CD4-positive, alpha-beta memory T cell (primary cell): ENCODE data around the gene UBE2E1. TPM values are rescaled to one million over a fixed set of nuclear protein-coding genes. Genes with fewer than 3 reads are reported as not detected.

Experiments used
- CTCF ChIA-PET: fragments of 350-600 bp; sonication (Branson Sonifier 250); formaldehyde crosslinking; loops from one replicate; lab custom pipeline; 2021; ENCODE audit warnings: inconsistent platforms; ENCODE audit not compliant: partially characterized antibody; lab: Charles Lee
- POLR2A ChIA-PET: fragments of 350-600 bp; sonication (Branson Sonifier 250); formaldehyde crosslinking; loops from one replicate; lab custom pipeline; 2021; ENCODE audit not compliant: partially characterized antibody; lab: Charles Lee
- DNase-seq, 5 donors: peaks; one replicate each; pipeline versions ENCODE4 v3.0.0 to v3.0.0-alpha.2; 2020 to 2022; ENCODE audit warnings: mixed read lengths in 1 of 5
- H3K27ac ChIP-seq: one replicate; pipeline ENCODE4 v1.7.0; 2013; ENCODE audit warnings: low read depth, low read length
- H3K27me3 ChIP-seq: 2 replicates; pipeline ENCODE4 v1.7.0; 2013; ENCODE audit warnings: mild to moderate bottlenecking, low read length, moderate library complexity; ENCODE audit not compliant: insufficient read depth
- H3K36me3 ChIP-seq: 2 replicates; pipeline ENCODE4 v1.7.0; 2013; ENCODE audit warnings: mild to moderate bottlenecking, low read length, moderate library complexity; ENCODE audit not compliant: insufficient read depth
- H3K4me1 ChIP-seq: 2 replicates; pipeline ENCODE4 v1.7.0; 2013; ENCODE audit warnings: mild to moderate bottlenecking, low read length, moderate library complexity; ENCODE audit not compliant: insufficient read depth
- H3K4me3 ChIP-seq, 2 donors: one replicate each; pipeline ENCODE4 v1.7.0; 2013; ENCODE audit warnings: low read length in 2 of 2, mild to moderate bottlenecking in 1 of 2
- H3K9me3 ChIP-seq, 2 donors: one replicate each; pipeline ENCODE4 v1.7.0; 2013; ENCODE audit warnings: low read length in 2 of 2, control low read depth in 1 of 2; ENCODE audit not compliant: control insufficient read depth in 1 of 2
- H3K27ac Mint-ChIP-seq, 7 donors: one replicate each; pipeline ENCODE4 v1.8.0; 2020 to 2021; ENCODE audit warnings: mixed read lengths in 7 of 7, mild to moderate bottlenecking in 6 of 7, inconsistent platforms in 3 of 7, moderate library complexity in 3 of 7
- H3K27me3 Mint-ChIP-seq, 2 donors: one replicate each; pipeline ENCODE4 v1.8.0; 2020 to 2021; ENCODE audit warnings: mixed read lengths in 2 of 2
- H3K36me3 Mint-ChIP-seq, 2 donors: one replicate each; pipeline ENCODE4 v1.8.0; 2020 to 2021; ENCODE audit warnings: mixed read lengths in 2 of 2, inconsistent platforms in 1 of 2, mild to moderate bottlenecking in 1 of 2
- H3K4me1 Mint-ChIP-seq, 4 donors: one replicate each; pipeline ENCODE4 v1.8.0; 2020 to 2021; ENCODE audit warnings: mixed read lengths in 4 of 4, mild to moderate bottlenecking in 1 of 4
- H3K4me3 Mint-ChIP-seq, 8 donors: one replicate each; pipeline ENCODE4 v1.8.0; 2020 to 2021; ENCODE audit warnings: mixed read lengths in 8 of 8, mild to moderate bottlenecking in 7 of 8, moderate library complexity in 6 of 8, inconsistent platforms in 3 of 8
- H3K9me3 Mint-ChIP-seq, 8 donors: one replicate each; pipeline ENCODE4 v1.8.0; 2020 to 2021; ENCODE audit warnings: mixed read lengths in 8 of 8, mild to moderate bottlenecking in 5 of 8, inconsistent platforms in 3 of 8, moderate library complexity in 1 of 8
- intact Hi-C: fragments of 100-400 bp; cut with micrococcal nuclease; formaldehyde crosslinking; loops from one replicate; pipeline ENCODE4 v1.15.1; 2023
- polyA plus RNA-seq, 2 donors: library from polyadenylated mRNA; unstranded; fragments of 300-500 nt; fragmentation: Illumina TruSeq; gene quantifications; one replicate each; pipeline ENCODE4 v1.2.3, GENCODE V29; 2021
- total RNA-seq, 2 experiments: library from RNA; stranded (reverse); gene quantifications; one replicate each; pipeline ENCODE4 v1.2.3, GENCODE V29; 2021

Gene UBE2E1
- total and polyA plus RNA-seq, 4 experiments from 2014 or later: 10.9 to 61.4 (median 35.7) TPM

- CTCF ChIA-PET: no interaction called here
- H3K4me3 ChIP-seq: peak overlapping the region in 1 of 2 donors; percentile 33
Observed at GRCh38 chr3:23805210-23805632, 534 bp upstream of the UBE2E1 start.

GRCh38 chr3:23806534-23807423, 1.0 kb downstream of the UBE2E1 start:
- POLR2A ChIA-PET: interaction anchor here (0.6 to 1.1 kb wide), 3 partner anchors 30 to 112 kb away, joined by 3 to 10 read pairs (median 3); partner anchors contain the start of genes NKIRAS1 and RPL15

More at GRCh38 chr3:23805210-23805632, 534 bp upstream of the UBE2E1 start:
- Mint-ChIP-seq H3K36me3 (peaks cover 0 to 12% of the 10 kb centered on the region in 2 donors), H3K27me3 (no peaks in the 10 kb centered on the region), H3K4me3 (peak overlapping the region; percentile 89 to 97 (median 94)), H3K27ac (peak overlapping the region; percentile 74 to 96 (median 90)), H3K4me1 (peaks cover 34 to 44% (median 39%) of the 10 kb centered on the region in 4 donors), H3K9me3 (no peaks in the 10 kb centered on the region)
- POLR2A ChIA-PET: interaction anchor here (1.1 kb wide), 1 partner anchor 112 kb away, joined by 3 read pairs; the partner anchor contains the start of genes NKIRAS1 and RPL15
- Histone ChIP-seq H3K27ac (no peak overlapping the region), H3K9me3 (no peaks in the 10 kb centered on the region), H3K36me3 (no peaks in the 10 kb centered on the region), H3K27me3 (no peaks in the 10 kb centered on the region), H3K4me1 (peaks cover 41% of the 10 kb centered on the region)
- intact Hi-C loops: loop anchor here (1.0 kb wide), 1 partner anchor 111 kb away; the partner anchor contains the start of gene NKIRAS1
- DNase-seq: peak in 1 of 5 donors; percentile 5

DNA sequence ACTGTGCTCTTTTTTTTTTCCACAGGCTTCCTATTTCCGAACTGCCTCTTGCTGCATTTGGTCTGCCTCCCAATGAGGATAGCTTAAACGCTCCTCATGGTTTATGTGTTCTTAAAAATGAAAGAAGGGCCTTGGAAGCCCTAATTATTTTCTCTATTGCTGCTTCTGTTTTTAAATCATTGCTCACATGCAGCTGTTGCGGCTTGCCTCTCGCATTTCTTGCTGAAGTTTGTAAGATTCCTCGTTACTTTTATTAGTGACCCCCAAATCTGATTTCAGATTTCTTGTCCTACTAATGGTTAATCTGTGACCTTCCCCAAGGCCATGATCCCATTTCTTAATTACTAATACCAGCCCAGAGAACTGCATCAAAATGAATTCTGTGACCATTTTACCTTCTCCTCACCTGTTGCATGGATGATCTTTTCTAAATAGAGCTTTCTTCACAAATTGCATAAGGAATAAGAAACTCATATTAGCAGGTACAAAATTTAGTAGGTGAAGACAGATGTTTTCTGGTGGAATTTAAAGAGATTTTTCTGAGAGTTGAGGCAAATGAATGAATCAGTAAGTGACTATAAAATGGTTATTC, 1.8 kb downstream of the UBE2E1 start:
- DNase-seq: no peak
- no peaks in the 10 kb centered on the region for H3K9me3 Mint-ChIP-seq
- H3K36me3 Mint-ChIP-seq: peaks cover 0 to 27% of the 10 kb centered on the region in 2 donors
- H3K27ac ChIP-seq: peak overlapping the region; percentile 52
- H3K4me3 ChIP-seq: peak overlapping the region; percentile 58 to 66
- intact Hi-C loops: loop anchor here (2.0 kb wide), 1 partner anchor 137 kb away; the partner anchor contains the start of gene NR1D2
- H3K9me3 ChIP-seq: no peaks in the 10 kb centered on the region
- peaks cover 57% of the 10 kb centered on the region for H3K4me1 ChIP-seq
- peak overlapping the region; percentile 87 to 99 (median 95) for H3K27ac Mint-ChIP-seq
- ChIA-PET POLR2A (interaction anchor here (4.9 kb wide), 1 partner anchor 110 kb away, joined by 35 read pairs; the partner anchor contains the start of genes NKIRAS1 and RPL15), CTCF (interaction anchor here (1.1 kb wide), 1 partner anchor 23 kb away, joined by 4 read pairs; no protein-coding TSS in a partner anchor)
- peaks cover 50 to 64% (median 56%) of the 10 kb centered on the region in 4 donors for H3K4me1 Mint-ChIP-seq
- H3K36me3 ChIP-seq: no peaks in the 10 kb centered on the region
- no peaks in the 10 kb centered on the region for H3K27me3 Mint-ChIP-seq
- no peaks in the 10 kb centered on the region for H3K27me3 ChIP-seq
- H3K4me3 Mint-ChIP-seq: peak overlapping the region; percentile 92 to 99 (median 95)

More at GRCh38 chr3:23806534-23807423, 1.0 kb downstream of the UBE2E1 start:
- H3K27me3 Mint-ChIP-seq: no peaks in the 10 kb centered on the region
- intact Hi-C loops: loop anchor here (2.0 kb wide), 1 partner anchor 138 kb away; the partner anchor contains the start of gene NR1D2
- H3K4me1 Mint-ChIP-seq: peaks cover 42 to 57% (median 49%) of the 10 kb centered on the region in 4 donors
- H3K4me3 Mint-ChIP-seq: peak overlapping the region; percentile 92 to 99 (median 95)
- H3K27ac Mint-ChIP-seq: peak overlapping the region; percentile 87 to 99 (median 95)
- H3K36me3 Mint-ChIP-seq: peaks cover 0 to 20% of the 10 kb centered on the region in 2 donors
- H3K9me3 Mint-ChIP-seq: no peaks in the 10 kb centered on the region
- Histone ChIP-seq H3K36me3 (no peaks in the 10 kb centered on the region), H3K4me1 (peaks cover 50% of the 10 kb centered on the region), H3K4me3 (peak overlapping the region; percentile 58 to 66), H3K27me3 (no peaks in the 10 kb centered on the region), H3K9me3 (no peaks in the 10 kb centered on the region), H3K27ac (peak overlapping the region; percentile 52)
- DNase-seq: peak in 3 of 5 donors; percentile 8 to 39 (median 15)
- CTCF ChIA-PET: no interaction called here

- Mint-ChIP-seq H3K27ac (peak overlapping the region in 6 of 7 donors; percentile 68 to 99 (median 94)), H3K4me3 (peak overlapping the region; percentile 10 to 99 (median 95)), H3K9me3 (no peaks in the 10 kb centered on the region), H3K27me3 (no peaks in the 10 kb centered on the region), H3K4me1 (peaks cover 51 to 68% (median 60%) of the 10 kb centered on the region in 4 donors), H3K36me3 (peaks cover 0 to 29% of the 10 kb centered on the region in 2 donors)
- Histone ChIP-seq H3K27ac (peak overlapping the region; percentile 26), H3K27me3 (no peaks in the 10 kb centered on the region), H3K4me3 (no peak overlapping the region), H3K4me1 (peaks cover 60% of the 10 kb centered on the region), H3K36me3 (no peaks in the 10 kb centered on the region), H3K9me3 (no peaks in the 10 kb centered on the region)
- intact Hi-C loops: no loop called here
- ChIA-PET CTCF (interaction anchor here (1.1 kb wide), 1 partner anchor 22 kb away, joined by 4 read pairs; no protein-coding TSS in a partner anchor), POLR2A (interaction anchor here (4.9 kb wide), 1 partner anchor 109 kb away, joined by 35 read pairs; the partner anchor contains the start of genes NKIRAS1 and RPL15)
- no peak for DNase-seq
Observed at GRCh38 chr3:23808525-23808924, 2.8 kb downstream of the UBE2E1 start.

GRCh38 chr3:23809294-23809693, 3.5 kb downstream of the UBE2E1 start:
- DNase-seq: no peak
- no peaks in the 10 kb centered on the region for H3K36me3 ChIP-seq
- intact Hi-C loops: loop anchor here (1.0 kb wide), 1 partner anchor 108 kb away; the partner anchor contains the start of gene RPL15
- H3K4me3 ChIP-seq: no peak overlapping the region
- Mint-ChIP-seq H3K36me3 (peaks cover 0 to 29% of the 10 kb centered on the region in 2 donors), H3K4me3 (peak overlapping the region; percentile 95 to 100 (median 97)), H3K27me3 (no peaks in the 10 kb centered on the region), H3K9me3 (no peaks in the 10 kb centered on the region), H3K27ac (peak overlapping the region; percentile 87 to 99 (median 97)), H3K4me1 (peaks cover 51 to 70% (median 61%) of the 10 kb centered on the region in 4 donors)
- peaks cover 67% of the 10 kb centered on the region for H3K4me1 ChIP-seq
- H3K9me3 ChIP-seq: no peaks in the 10 kb centered on the region
- H3K27ac ChIP-seq: peak overlapping the region; percentile 60
- CTCF ChIA-PET: no interaction called here
- POLR2A ChIA-PET: interaction anchor here (4.9 kb wide), 1 partner anchor 108 kb away, joined by 35 read pairs; the partner anchor contains the start of genes NKIRAS1 and RPL15
- H3K27me3 ChIP-seq: no peaks in the 10 kb centered on the region

DNA sequence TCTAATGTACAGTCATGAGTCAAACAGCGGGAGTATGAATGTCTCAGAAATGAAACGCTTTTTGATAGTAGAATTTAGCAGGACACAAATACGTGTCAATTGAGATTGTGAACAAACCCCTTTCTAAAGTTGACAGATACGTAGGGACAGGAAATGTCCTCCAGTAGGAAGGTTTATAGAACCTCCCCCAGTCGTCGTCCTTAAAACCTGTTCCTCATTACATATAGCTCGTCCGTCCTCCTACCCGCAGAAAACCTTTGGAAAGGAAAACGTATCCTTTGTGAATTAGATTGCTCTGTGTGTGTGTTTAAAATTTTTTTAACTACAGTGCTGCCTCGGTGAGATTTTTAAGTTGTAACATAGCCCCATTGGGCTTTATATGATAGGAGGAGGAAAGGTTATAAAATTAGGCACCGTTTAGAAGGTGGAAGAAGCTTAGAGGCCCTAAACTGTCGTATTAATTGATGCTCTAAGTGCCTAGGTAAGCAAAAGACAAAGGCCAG, 4.1 kb downstream of the UBE2E1 start:
- ChIA-PET CTCF (no interaction called here), POLR2A (interaction anchor here (0.8 to 4.9 kb wide), 2 partner anchors 29 to 107 kb away, joined by 3 to 35 read pairs; partner anchors contain the start of genes NKIRAS1 and RPL15)
- Mint-ChIP-seq H3K9me3 (no peaks in the 10 kb centered on the region), H3K27ac (peak overlapping the region; percentile 87 to 99 (median 97)), H3K36me3 (peaks cover 0 to 31% of the 10 kb centered on the region in 2 donors), H3K4me3 (peak overlapping the region; percentile 95 to 100 (median 97)), H3K27me3 (no peaks in the 10 kb centered on the region), H3K4me1 (peaks cover 52 to 73% (median 60%) of the 10 kb centered on the region in 4 donors)
- H3K36me3 ChIP-seq: no peaks in the 10 kb centered on the region
- H3K9me3 ChIP-seq: no peaks in the 10 kb centered on the region
- DNase-seq: peak in 2 of 5 donors; percentile 22 to 31
- no peaks in the 10 kb centered on the region for H3K27me3 ChIP-seq
- H3K27ac ChIP-seq: peak overlapping the region; percentile 60
- intact Hi-C loops: loop anchor here (1.0 kb wide), 1 partner anchor 107 kb away; the partner anchor contains the start of gene RPL15
- H3K4me1 ChIP-seq: peaks cover 68% of the 10 kb centered on the region
- H3K4me3 ChIP-seq: peak overlapping the region; percentile 9 to 58
